Measurements from ENCODE around the gene LPP. TPM values are rescaled to one million over a fixed set of nuclear protein-coding genes. Genes with fewer than 3 reads are reported as not detected.

The LPP gene
- total and polyA plus RNA-seq, 2 of the 13 experiments (the other 11 are each of a cell fraction or from before 2014, with no cell fraction given): 19.2 to 29.9 TPM

- in situ Hi-C loops (cut with HindIII; ENCODE audit: extremely low pct_ligation_motif_present, low pct_unique_long_range_greater_than_20kb) (no loop called here), intact Hi-C loops (cut with micrococcal nuclease; ENCODE audit: unreplicated experiment) (no loop called here)
- ATAC-seq (no peak), DNase-seq (ENCODE audit: low spot score) (no peak), FAIRE-seq (no peak)
- Histone ChIP-seq H3K36me3 (replicated peaks in 1 of 2; ENCODE audit: control insufficient read depth in 1 of 2, insufficient read depth in 2 of 2, low read length in 2 of 2) (no peaks in the 10 kb centered on the region), H3K4me3 (replicated peaks in 1 of 3; ENCODE audit: insufficient read depth in 1 of 3, low read depth in 2 of 3, low read length in 3 of 3) (no peak overlapping the region), H3K4me2 (ENCODE audit: low read depth, low read length) (no peak overlapping the region), H3K79me2 (ENCODE audit: insufficient read depth, low read length) (no peaks in the 10 kb centered on the region), H3K27me3 (ENCODE audit: control insufficient read depth in 1 of 2, insufficient read depth in 2 of 2, low read length in 2 of 2) (no peaks in the 10 kb centered on the region), H3K27ac (ENCODE audit: extremely low read length, insufficient read depth, low read length) (no peak overlapping the region), H3K4me1 (ENCODE audit: insufficient read depth, low read length) (peaks cover 11% of the 10 kb centered on the region), H3K9me3 (ENCODE audit: low read length) (no peaks in the 10 kb centered on the region), H2AFZ (ENCODE audit: low read length) (no peak overlapping the region), H3K9ac (ENCODE audit: insufficient read depth, low read depth, low read length) (no peak overlapping the region), H4K20me1 (ENCODE audit: insufficient read depth, low read length) (no peaks in the 10 kb centered on the region)
- CTCF ChIA-PET (ENCODE audit: low intra/inter-chr PET ratio, low total read pairs): no interaction called here
- POLR2A ChIA-PET: no interaction called here
- 94% methylated on average over 4 of the region's 4 CpGs for WGBS (ENCODE audit: low lambda C conversion rate)
- BruUV-seq (replicated peaks): no TSS peak
- TF ChIP-seq TGIF2 (CRISPR knock-in tag; IDR thresholded peaks at IDR 0.05) (no peak), ZNF557 (CRISPR knock-in tag; IDR thresholded peaks at IDR 0.05) (no peak), POLR2A (IDR thresholded peaks at IDR 0.05; ENCODE audit: insufficient read depth in 1 of 2, low read depth in 2 of 2, low read length in 2 of 2) (no peak), ZNF432 (CRISPR knock-in tag; IDR thresholded peaks at IDR 0.05; ENCODE audit: borderline replicate concordance) (no peak), MYC (CRISPR knock-in tag; IDR thresholded peaks at IDR 0.05; ENCODE audit: borderline replicate concordance) (no peak), HNRNPK (IDR thresholded peaks at IDR 0.05; ENCODE audit: low read depth, low read length, poor library complexity, severe bottlenecking) (no peak), SALL1 (CRISPR knock-in tag; IDR thresholded peaks at IDR 0.05) (no peak), ZNF780A (CRISPR knock-in tag; IDR thresholded peaks at IDR 0.05) (no peak)
- TF ChIP-seq, protein P1, sequence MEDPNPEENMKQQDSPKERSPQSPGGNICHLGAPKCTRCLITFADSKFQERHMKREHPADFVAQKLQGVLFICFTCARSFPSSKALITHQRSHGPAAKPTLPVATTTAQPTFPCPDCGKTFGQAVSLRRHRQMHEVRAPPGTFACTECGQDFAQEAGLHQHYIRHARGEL (CRISPR knock-in tag; IDR thresholded peaks at IDR 0.05): no peak
Measured at GRCh38 chr3:188789251-188789650, 635.3 kb downstream of the LPP start.

DNA sequence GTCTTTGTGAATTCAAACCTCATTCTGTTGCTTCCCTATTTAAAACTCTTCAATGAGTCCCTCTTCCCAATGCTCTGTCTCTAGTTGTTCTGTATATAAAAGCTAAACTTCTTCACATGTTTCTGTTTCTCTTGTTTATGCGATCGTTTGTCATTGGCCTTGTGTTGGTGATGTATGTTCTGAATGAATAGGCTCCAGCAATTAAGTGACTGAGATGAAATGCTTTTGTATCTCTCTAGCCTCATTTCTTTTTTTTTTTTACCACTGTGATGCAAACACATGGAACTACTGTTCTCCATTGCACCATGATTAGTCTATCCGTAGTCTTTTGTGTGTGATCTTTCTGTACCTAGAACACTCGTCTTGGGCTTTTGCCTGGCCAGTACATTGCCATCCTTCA is 637.4 kb downstream of the LPP start:
- 0 out of 5 replicates have a peak, but pooled peaks cover 0 to 3% of the 10 kb centered on the region in 2 experiments for H3K36me3 ChIP-seq (replicated peaks in 1 of 2; ENCODE audit: control insufficient read depth in 1 of 2, insufficient read depth in 2 of 2, low read length in 2 of 2)
- no peaks in the 10 kb centered on the region for H4K20me1 ChIP-seq (ENCODE audit: insufficient read depth, low read length)
- POLR2A ChIA-PET: interaction anchor here (0.6 kb wide), 1 partner anchor 10 kb away, joined by 3 read pairs; no protein-coding TSS in a partner anchor
- H3K4me3 ChIP-seq (replicated peaks in 1 of 3; ENCODE audit: insufficient read depth in 1 of 3, low read depth in 2 of 3, low read length in 3 of 3): no peak overlapping the region
- H3K9me3 ChIP-seq (ENCODE audit: low read length): no peaks in the 10 kb centered on the region
- H3K79me2 ChIP-seq (ENCODE audit: insufficient read depth, low read length): no peaks in the 10 kb centered on the region
- intact Hi-C loops (cut with micrococcal nuclease; ENCODE audit: unreplicated experiment): no loop called here
- CTCF ChIA-PET (ENCODE audit: low intra/inter-chr PET ratio, low total read pairs): no interaction called here
- ATAC-seq (no peak), DNase-seq (ENCODE audit: low spot score) (no peak), FAIRE-seq (no peak)
- TF ChIP-seq HNF4G (IDR thresholded peaks at IDR 0.05; ENCODE audit: borderline replicate concordance, low read depth, low read length): no peak
- no peak for TF ChIP-seq HNF4G (CRISPR knock-in tag; IDR thresholded peaks at IDR 0.05; ENCODE audit: borderline replicate concordance, low read depth)
- TF ChIP-seq SNRNP70 (IDR thresholded peaks at IDR 0.05; ENCODE audit: low read depth, low read length): no peak
- TF ChIP-seq CENPT (CRISPR knock-in tag; IDR thresholded peaks at IDR 0.05; ENCODE audit: low read depth): no peak
- TF ChIP-seq MXD4 (CRISPR knock-in tag; IDR thresholded peaks at IDR 0.05): no peak
- no peak for TF ChIP-seq NAIF1 (CRISPR knock-in tag; IDR thresholded peaks at IDR 0.05; ENCODE audit: borderline replicate concordance)
- TF ChIP-seq ZFP36L2 (CRISPR knock-in tag; IDR thresholded peaks at IDR 0.05): no peak
- TF ChIP-seq SALL1 (CRISPR knock-in tag; IDR thresholded peaks at IDR 0.05): no peak
- no peak for TF ChIP-seq ZNF12 (CRISPR knock-in tag; IDR thresholded peaks at IDR 0.05)
- WGBS (ENCODE audit: low lambda C conversion rate): 97% methylated on average over 4 of the region's 4 CpGs
- no peak overlapping the region for H3K9ac ChIP-seq (ENCODE audit: insufficient read depth, low read depth, low read length)
- no peak overlapping the region for H2AFZ ChIP-seq (ENCODE audit: low read length)
- in situ Hi-C loops (cut with HindIII; ENCODE audit: extremely low pct_ligation_motif_present, low pct_unique_long_range_greater_than_20kb): no loop called here
- BruUV-seq (replicated peaks): no TSS peak
- no peak overlapping the region for H3K4me2 ChIP-seq (ENCODE audit: low read depth, low read length)
- H3K27me3 ChIP-seq (ENCODE audit: control insufficient read depth in 1 of 2, insufficient read depth in 2 of 2, low read length in 2 of 2): no peaks in the 10 kb centered on the region
- H3K4me1 ChIP-seq (ENCODE audit: insufficient read depth, low read length): peaks cover 11% of the 10 kb centered on the region
- H3K27ac ChIP-seq (ENCODE audit: extremely low read length, insufficient read depth, low read length): no peak overlapping the region
